ENCODE measurements around the gene KNDC1.

- TF ChIP-seq, protein P1, sequence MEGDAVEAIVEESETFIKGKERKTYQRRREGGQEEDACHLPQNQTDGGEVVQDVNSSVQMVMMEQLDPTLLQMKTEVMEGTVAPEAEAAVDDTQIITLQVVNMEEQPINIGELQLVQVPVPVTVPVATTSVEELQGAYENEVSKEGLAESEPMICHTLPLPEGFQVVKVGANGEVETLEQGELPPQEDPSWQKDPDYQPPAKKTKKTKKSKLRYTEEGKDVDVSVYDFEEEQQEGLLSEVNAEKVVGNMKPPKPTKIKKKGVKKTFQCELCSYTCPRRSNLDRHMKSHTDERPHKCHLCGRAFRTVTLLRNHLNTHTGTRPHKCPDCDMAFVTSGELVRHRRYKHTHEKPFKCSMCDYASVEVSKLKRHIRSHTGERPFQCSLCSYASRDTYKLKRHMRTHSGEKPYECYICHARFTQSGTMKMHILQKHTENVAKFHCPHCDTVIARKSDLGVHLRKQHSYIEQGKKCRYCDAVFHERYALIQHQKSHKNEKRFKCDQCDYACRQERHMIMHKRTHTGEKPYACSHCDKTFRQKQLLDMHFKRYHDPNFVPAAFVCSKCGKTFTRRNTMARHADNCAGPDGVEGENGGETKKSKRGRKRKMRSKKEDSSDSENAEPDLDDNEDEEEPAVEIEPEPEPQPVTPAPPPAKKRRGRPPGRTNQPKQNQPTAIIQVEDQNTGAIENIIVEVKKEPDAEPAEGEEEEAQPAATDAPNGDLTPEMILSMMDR (IDR thresholded peaks at IDR 0.05): no peak
- no peak for TF ChIP-seq POLR2A (IDR thresholded peaks at IDR 0.05)
- TF ChIP-seq EP300 (IDR thresholded peaks at IDR 0.05): no peak
Observed at GRCh38 chr10:133219782-133220181, 59.8 kb downstream of the KNDC1 start.
